ENCODE results near the gene ALG8. TPM values are rescaled to one million over a fixed set of nuclear protein-coding genes. Genes with fewer than 3 reads are reported as not detected.

ALG8 gene
- total and polyA plus RNA-seq, 12 donors, result 28.9 to 129 (median 53.3) TPM

DNA sequence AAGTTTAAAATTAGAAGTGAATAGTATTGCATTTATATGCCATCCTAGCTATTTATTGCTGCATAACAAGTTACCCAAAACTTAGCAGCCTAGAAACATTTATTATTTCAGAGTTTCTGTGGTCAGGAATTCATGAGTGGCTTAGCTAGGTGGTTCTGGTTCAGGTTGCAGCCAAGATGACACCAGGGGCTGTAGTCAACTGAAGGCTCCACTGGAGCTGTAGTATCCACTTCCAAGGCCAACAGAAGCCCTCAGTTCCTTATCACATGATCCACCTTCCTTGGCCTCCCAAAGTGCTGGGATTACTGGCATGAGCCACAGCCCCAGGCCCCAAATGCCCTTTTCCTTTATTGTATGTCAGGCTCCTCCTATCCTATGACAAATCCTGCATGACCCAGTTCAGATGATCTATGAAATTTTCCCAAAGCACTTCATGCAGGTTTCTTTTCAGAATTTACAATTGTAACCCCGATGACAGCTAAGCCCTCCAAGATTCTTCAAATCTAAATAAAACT is 6.1 kb upstream of the ALG8 start:
- Histone ChIP-seq H3K4me3 (no peak overlapping the region), H3K4me1 (replicated peaks in 1 of 2) (peaks cover 0 to 23% of the 10 kb centered on the region in 2 donors), H3K27ac (peak overlapping the region in 2 of 5 donors; percentile 12 to 13), H3K9me3 (replicated peaks in 1 of 3) (no peaks in the 10 kb centered on the region), H3K27me3 (no peaks in the 10 kb centered on the region), H3K36me3 (replicated peaks in 1 of 2) (peaks cover 0 to 5% of the 10 kb centered on the region in 2 donors)
- peak in 2 of 7 donors; percentile 8 to 46 for DNase-seq
- intact Hi-C loops (cut with DNase I), result no loop called here
- no peak for TF ChIP-seq POLR2A (IDR thresholded peaks at IDR 0.05)
- TF ChIP-seq, protein P1, sequence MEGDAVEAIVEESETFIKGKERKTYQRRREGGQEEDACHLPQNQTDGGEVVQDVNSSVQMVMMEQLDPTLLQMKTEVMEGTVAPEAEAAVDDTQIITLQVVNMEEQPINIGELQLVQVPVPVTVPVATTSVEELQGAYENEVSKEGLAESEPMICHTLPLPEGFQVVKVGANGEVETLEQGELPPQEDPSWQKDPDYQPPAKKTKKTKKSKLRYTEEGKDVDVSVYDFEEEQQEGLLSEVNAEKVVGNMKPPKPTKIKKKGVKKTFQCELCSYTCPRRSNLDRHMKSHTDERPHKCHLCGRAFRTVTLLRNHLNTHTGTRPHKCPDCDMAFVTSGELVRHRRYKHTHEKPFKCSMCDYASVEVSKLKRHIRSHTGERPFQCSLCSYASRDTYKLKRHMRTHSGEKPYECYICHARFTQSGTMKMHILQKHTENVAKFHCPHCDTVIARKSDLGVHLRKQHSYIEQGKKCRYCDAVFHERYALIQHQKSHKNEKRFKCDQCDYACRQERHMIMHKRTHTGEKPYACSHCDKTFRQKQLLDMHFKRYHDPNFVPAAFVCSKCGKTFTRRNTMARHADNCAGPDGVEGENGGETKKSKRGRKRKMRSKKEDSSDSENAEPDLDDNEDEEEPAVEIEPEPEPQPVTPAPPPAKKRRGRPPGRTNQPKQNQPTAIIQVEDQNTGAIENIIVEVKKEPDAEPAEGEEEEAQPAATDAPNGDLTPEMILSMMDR (IDR thresholded peaks at IDR 0.05), result no peak
- 45 to 63% (median 50%) methylated on average over 1 of the region's 1 CpG for WGBS, 4 donors

DNA sequence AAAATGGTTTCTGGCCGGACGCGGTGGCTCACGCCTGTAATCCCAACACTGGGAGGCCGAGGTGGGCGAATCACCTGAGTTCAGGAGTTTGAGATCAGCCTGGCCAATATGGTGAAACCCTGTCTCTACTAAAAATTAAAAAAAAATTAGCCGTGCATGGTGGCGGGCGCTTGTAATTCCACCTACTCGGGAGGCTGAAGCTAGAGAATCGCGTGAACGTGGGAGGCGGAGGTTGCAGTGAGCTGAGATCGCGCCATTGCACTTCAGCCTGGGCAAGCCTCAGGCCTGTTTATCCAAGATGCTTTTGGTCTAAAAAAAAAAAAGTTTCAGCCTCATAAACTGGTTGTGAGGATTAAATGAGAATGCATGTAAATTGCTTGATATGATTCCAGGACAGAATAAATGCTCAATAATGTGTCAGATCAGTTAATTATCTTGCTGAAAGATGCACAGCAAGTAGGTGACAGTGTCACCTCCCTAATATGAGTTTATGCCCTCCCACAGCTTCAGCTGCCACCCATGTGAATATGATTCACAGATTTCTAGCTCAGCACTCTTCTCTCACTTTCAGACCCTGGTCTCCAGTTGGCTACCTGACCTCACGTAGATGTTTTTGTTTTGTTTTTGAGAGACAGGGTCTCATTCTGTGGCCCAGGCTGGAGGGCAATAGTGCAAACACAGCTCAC is 1.1 kb upstream of the ALG8 start:
- WGBS, 4 donors, result 61 to 79% (median 72%) methylated on average over 17 of the region's 17 CpGs
- Histone ChIP-seq H3K9me3 (replicated peaks in 1 of 3) (no peaks in the 10 kb centered on the region), H3K27me3 (no peaks in the 10 kb centered on the region), H3K4me1 (replicated peaks in 1 of 2) (peaks cover 11 to 26% of the 10 kb centered on the region in 2 donors), H3K27ac (peak overlapping the region in 1 of 5 donors; percentile 17), H3K36me3 (replicated peaks in 1 of 2) (peaks cover 0 to 5% of the 10 kb centered on the region in 2 donors), H3K4me3 (peak overlapping the region in 2 of 4 donors; percentile 70 to 80)
- intact Hi-C loops (cut with DNase I), result no loop called here
- peak in 1 of 7 donors; percentile 21 for DNase-seq
- TF ChIP-seq POLR2A (IDR thresholded peaks at IDR 0.05), result no peak
- TF ChIP-seq, protein P1 (IDR thresholded peaks at IDR 0.05), result no peak

DNA sequence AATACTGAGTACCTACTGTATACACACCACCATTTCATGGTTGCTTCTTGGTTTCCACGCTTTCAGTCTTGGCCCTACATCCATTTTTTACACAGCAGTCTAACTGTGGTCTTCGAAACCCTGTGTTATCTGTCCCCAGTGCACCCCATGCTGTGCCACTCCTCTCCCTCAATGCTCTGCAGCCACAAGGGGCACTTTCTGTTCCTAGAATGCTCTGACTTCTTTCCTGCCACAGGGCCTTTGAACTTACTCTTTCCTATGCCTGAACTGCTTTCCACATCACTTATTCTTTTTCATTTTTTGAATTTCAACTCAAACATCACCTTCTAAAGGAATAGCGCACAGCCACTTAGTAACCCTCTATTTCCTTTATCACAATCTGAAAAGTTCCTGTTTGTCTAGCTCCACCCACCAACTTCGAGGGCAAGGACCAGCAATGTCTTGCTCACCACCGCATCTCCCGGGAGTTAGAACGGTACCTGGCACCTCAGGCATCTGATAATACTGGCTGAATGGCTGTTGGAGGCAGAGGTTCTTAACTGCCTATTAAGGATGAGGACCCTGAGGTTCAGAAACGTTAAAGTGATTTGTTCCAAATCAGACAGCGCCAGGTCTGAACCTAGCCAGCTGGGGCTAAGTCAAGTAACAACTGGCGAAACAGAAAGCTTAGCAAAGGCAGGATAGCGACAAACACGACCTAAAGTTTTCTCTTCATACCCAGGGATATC is 568 bp downstream of the ALG8 start:
- intact Hi-C loops (cut with DNase I), result no loop called here
- Histone ChIP-seq H3K27me3 (no peaks in the 10 kb centered on the region), H3K27ac (peak overlapping the region in 4 of 5 donors; percentile 38 to 81 (median 60)), H3K9me3 (replicated peaks in 1 of 3) (no peaks in the 10 kb centered on the region), H3K36me3 (replicated peaks in 1 of 2) (peaks cover 0 to 5% of the 10 kb centered on the region in 2 donors), H3K4me3 (peak overlapping the region; percentile 31 to 80 (median 64)), H3K4me1 (replicated peaks in 1 of 2) (peaks cover 11 to 23% of the 10 kb centered on the region in 2 donors)
- DNase-seq, result peak in 2 of 7 donors; percentile 18 to 24
- WGBS, 4 donors, result 18 to 20% (median 19%) methylated on average over 12 of the region's 12 CpGs
- no peak for TF ChIP-seq POLR2A (IDR thresholded peaks at IDR 0.05)
- TF ChIP-seq, protein P1 (IDR thresholded peaks at IDR 0.05), result no peak

DNA sequence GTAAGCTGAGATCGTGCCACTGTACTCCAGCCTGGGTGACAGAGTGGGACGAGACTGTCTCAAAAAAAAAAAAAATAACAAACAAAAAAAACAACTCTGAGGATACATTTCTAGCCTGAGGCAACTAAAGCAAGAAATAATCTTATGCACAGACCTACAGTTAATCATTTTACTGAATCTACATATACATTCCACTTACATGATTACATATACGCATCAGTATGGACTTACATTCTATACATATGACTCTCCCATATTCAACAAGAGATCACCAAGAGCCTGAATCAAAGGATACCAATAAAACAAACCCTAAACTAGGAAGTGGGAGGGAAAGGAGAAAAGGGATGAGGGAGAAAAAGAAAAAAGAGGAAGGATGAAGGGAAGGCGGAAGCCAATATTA is 1.1 kb downstream of the ALG8 start:
- Histone ChIP-seq H3K36me3 (replicated peaks in 1 of 2) (peaks cover 0 to 5% of the 10 kb centered on the region in 2 donors), H3K4me3 (no peak overlapping the region), H3K4me1 (replicated peaks in 1 of 2) (peaks cover 11 to 23% of the 10 kb centered on the region in 2 donors), H3K9me3 (replicated peaks in 1 of 3) (no peaks in the 10 kb centered on the region), H3K27me3 (no peaks in the 10 kb centered on the region), H3K27ac (no peak overlapping the region)
- TF ChIP-seq, protein P1 (IDR thresholded peaks at IDR 0.05), result no peak
- TF ChIP-seq POLR2A (IDR thresholded peaks at IDR 0.05), result no peak
- intact Hi-C loops (cut with DNase I), result no loop called here
- 90 to 95% (median 92%) methylated on average over 4 of the region's 4 CpGs for WGBS, 4 donors
- DNase-seq, result no peak

Data from adrenal gland (tissue), 12 donors.